Endothelial cell of umbilical vein (primary cell): ENCODE data around the gene UBR4. TPM values are rescaled to one million over a fixed set of nuclear protein-coding genes. Genes with fewer than 3 reads are reported as not detected.
A peak's percentile ranks its signal among the peaks of the same experiment; 100 is the strongest.

Experiments
- BruUV-seq: library from RNA; stranded (reverse); fragments of 400-500 nt; replicated peaks from 2 replicates; lab custom pipeline; 2021; lab: Mats Ljungman, UMichigan
- CTCF ChIA-PET: fragments of 300-600, 350-600 bp; sonication (Branson Sonifier 250); formaldehyde crosslinking; loops from one replicate; lab custom pipeline; 2021; ENCODE audit warnings: antibody characterized with exemption, inconsistent platforms; lab: Charles Lee
- POLR2A ChIA-PET: fragments of 300-600, 350-600 bp; sonication (Branson Sonifier 250); formaldehyde crosslinking; loops from one replicate; lab custom pipeline; 2021; ENCODE audit warnings: antibody characterized with exemption, inconsistent platforms; lab: Charles Lee
- DNase-seq: peaks from one replicate; pipeline ENCODE4 v3.0.0-alpha.2; 2011; ENCODE audit warnings: low read depth, low spot score
- FAIRE-seq: peaks from 2 replicates; lab custom pipeline; 2011; peaks lifted over from hg19 to GRCh38; lab: Jason Lieb, UNC
- H2AFZ ChIP-seq: 2 replicates; pipeline ENCODE4 v1.6.0; 2012; ENCODE audit warnings: low read depth, low read length, control low read depth, inconsistent platforms
- H3K27ac ChIP-seq: 2 replicates; pipeline ENCODE4 v1.5.1; 2011; ENCODE audit warnings: low read depth, mild to moderate bottlenecking, control low read depth, low read length, moderate library complexity; ENCODE audit not compliant: insufficient read depth
- H3K27me3 ChIP-seq, 2 experiments: 2 replicates each; pipeline versions ENCODE4 v1.6.0 to v1.6.1; 2011; ENCODE audit warnings: low read length in 2 of 2, mixed read lengths in 1 of 2; ENCODE audit not compliant: control insufficient read depth in 2 of 2, insufficient read depth in 2 of 2
- H3K36me3 ChIP-seq, 2 experiments: 2 replicates in 1 of 2; 3 replicates in 1 of 2; pipeline ENCODE4 v1.5.1; 2011; ENCODE audit warnings: low read length in 2 of 2, mild to moderate bottlenecking in 1 of 2, moderate library complexity in 1 of 2; ENCODE audit not compliant: control insufficient read depth in 2 of 2, insufficient read depth in 2 of 2; ENCODE audit errors: extremely low read depth in 1 of 2
- H3K4me1 ChIP-seq: 3 replicates; pipeline ENCODE4 v1.5.1; 2011; ENCODE audit warnings: mild to moderate bottlenecking, low read length; ENCODE audit not compliant: control insufficient read depth, insufficient read depth; ENCODE audit errors: extremely low read depth
- H3K4me2 ChIP-seq: 2 replicates; pipeline ENCODE4 v1.6.1; 2011; ENCODE audit warnings: low read length, control low read depth, mixed read lengths; ENCODE audit not compliant: insufficient read depth
- H3K4me3 ChIP-seq, 3 experiments: fragments of 200-600 bp in 1 of 3; sonication (generic), shearing (Covaris generic) in 1 of 3; replicated peaks in 1 of 3; 2 replicates each; pipeline ENCODE4 v1.5.1; 2011 to 2016; ENCODE audit warnings: control low read depth in 3 of 3, low read length in 3 of 3, mild to moderate bottlenecking in 2 of 3, inconsistent platforms in 1 of 3, low read depth in 1 of 3, moderate library complexity in 1 of 3; ENCODE audit not compliant: insufficient read depth in 1 of 3
- H3K79me2 ChIP-seq: 2 replicates; pipeline ENCODE4 v1.6.0; 2012; ENCODE audit warnings: low read length, inconsistent platforms; ENCODE audit not compliant: control insufficient read depth, insufficient read depth
- H3K9ac ChIP-seq: replicated peaks from 2 replicates; pipeline ENCODE3; 2011; ENCODE audit warnings: low read length, control low read depth; ENCODE audit not compliant: insufficient read depth; ENCODE audit errors: extremely low read depth
- H3K9me1 ChIP-seq: replicated peaks from 3 replicates; pipeline ENCODE4 v1.6.0; 2011; ENCODE audit warnings: mild to moderate bottlenecking, low read length; ENCODE audit not compliant: control insufficient read depth, insufficient read depth; ENCODE audit errors: extremely low read depth
- H3K9me3 ChIP-seq: replicated peaks from 2 replicates; pipeline ENCODE4 v1.5.1; 2012; ENCODE audit warnings: low read length, inconsistent platforms; ENCODE audit not compliant: control insufficient read depth, insufficient read depth
- H4K20me1 ChIP-seq: replicated peaks from 2 replicates; pipeline ENCODE3; 2011; ENCODE audit warnings: mild to moderate bottlenecking, low read length; ENCODE audit not compliant: control insufficient read depth, insufficient read depth; ENCODE audit errors: extremely low read depth
- FOS ChIP-seq: IDR thresholded peaks from 2 replicates; pipeline ENCODE4 v1.6.1; 2011; ENCODE audit warnings: mild to moderate bottlenecking, low read length, moderate library complexity, borderline replicate concordance; ENCODE audit not compliant: insufficient read depth
- MYC ChIP-seq: IDR thresholded peaks from one replicate; pipeline ENCODE4 v1.6.1; 2011; ENCODE audit warnings: mild to moderate bottlenecking, low read depth, low read length
- POLR2AphosphoS5 ChIP-seq: IDR thresholded peaks from 2 replicates; pipeline ENCODE4 v1.6.1; 2012; ENCODE audit warnings: low read depth, mild to moderate bottlenecking, control low read depth, low read length, moderate library complexity; ENCODE audit not compliant: insufficient read depth
- dilution Hi-C: fragments of 300-500 bp; cut with MboI; formaldehyde crosslinking; loops from one replicate; pipeline ENCODE4 v1.15.0; 2019; ENCODE audit warnings: low sequenced_read_pairs; ENCODE audit not compliant: extremely low pct_ligation_motif_present
- intact Hi-C: fragments of 100-400 bp; cut with micrococcal nuclease; formaldehyde crosslinking; loops from one replicate; pipeline ENCODE4 v1.10.0; 2022
- polyA plus RNA-seq, 4 experiments: library from polyadenylated mRNA; depleted of rRNA in 3 of 4; stranded (reverse) in 3 of 4; unstranded in 1 of 4; fragments of >200 nt; gene quantifications; 2 replicates each; pipeline versions ENCODE4 v1.2.1 to v1.2.3, GENCODE V29; 2011 to 2012; ENCODE audit warnings: missing spikeins in 1 of 4
- total RNA-seq: library from RNA; stranded (reverse); gene quantifications from 2 replicates; pipeline ENCODE4 v1.2.3, GENCODE V29; 2021
- TF ChIP-seq, protein P1 (sequence below), 2 donors: IDR thresholded peaks; 1 replicate in 1 of 2; 2 replicates in 1 of 2; pipeline ENCODE4 v1.5.1; 2011; ENCODE audit warnings: low read length in 2 of 2, mild to moderate bottlenecking in 2 of 2, moderate library complexity in 2 of 2, control low read depth in 1 of 2, inconsistent platforms in 1 of 2, low read depth in 1 of 2; ENCODE audit not compliant: insufficient read depth in 1 of 2; ENCODE audit errors: extremely low read depth in 1 of 2

UBR4 gene
- total and polyA plus RNA-seq, 2 donors (not counting 3 experiments of a cell fraction or from before 2014, with no cell fraction given), result 125 to 150 TPM

DNA sequence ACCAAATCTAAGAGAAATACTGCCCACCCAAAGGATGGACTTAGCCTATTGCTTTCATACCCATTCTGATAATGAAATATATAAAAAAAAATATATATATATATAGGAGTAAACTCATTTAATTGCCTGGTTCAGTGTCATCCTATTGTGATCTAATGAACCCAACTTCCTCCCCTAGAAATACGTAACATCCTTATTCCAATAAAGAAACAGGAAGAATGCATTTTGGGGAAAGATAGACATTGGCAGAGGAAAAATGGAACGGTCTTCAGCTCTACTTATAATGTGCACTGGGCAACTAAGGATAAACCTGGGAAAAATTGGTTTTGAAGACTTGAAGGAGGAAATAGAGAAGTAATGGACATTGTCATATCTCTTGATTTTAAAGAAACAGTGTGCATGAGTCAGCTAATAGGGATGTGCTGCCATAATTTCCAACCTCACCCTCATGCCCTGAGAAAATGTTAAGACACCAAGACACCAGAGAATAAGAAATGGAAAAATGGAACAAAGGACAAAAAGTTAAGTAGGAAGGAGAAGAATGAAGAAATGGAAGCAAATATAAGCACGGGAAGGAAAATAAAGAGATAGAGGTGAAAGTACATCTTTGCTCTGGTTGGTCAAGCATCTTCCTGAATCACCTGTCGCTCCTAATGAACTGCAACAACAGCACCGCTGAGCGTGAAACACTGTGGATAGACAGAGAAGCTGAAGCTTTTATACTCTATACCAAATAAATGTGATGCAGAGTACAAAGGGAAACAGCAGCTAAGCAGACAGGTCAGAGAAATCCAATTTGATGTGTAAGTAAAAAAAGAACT lies 5.4 kb downstream of the UBR4 start:
- Histone ChIP-seq H3K27me3 (no peaks in the 10 kb centered on the region), H3K79me2 (peaks cover 98% of the 10 kb centered on the region), H3K9me3 (no peaks in the 10 kb centered on the region), H3K9ac (no peak overlapping the region), H4K20me1 (peaks cover 8% of the 10 kb centered on the region), H3K27ac (peak overlapping the region; percentile 21), H2AFZ (no peak overlapping the region), H3K4me3 (no peak overlapping the region), H3K4me2 (peak overlapping the region; percentile 7), H3K4me1 (peaks cover 25% of the 10 kb centered on the region), H3K36me3 (peaks cover 0 to 3% of the 10 kb centered on the region in 2 experiments), H3K9me1 (no peaks in the 10 kb centered on the region)
- intact Hi-C loops, result no loop called here
- DNase-seq (no peak), FAIRE-seq (no peak)
- ChIA-PET POLR2A (interaction anchor here (0.7 kb wide), 1 partner anchor 763 kb away, joined by 7 read pairs; no protein-coding TSS in a partner anchor), CTCF (interaction anchor here (1.8 kb wide), 1 partner anchor 449 kb away, joined by 5 read pairs; no protein-coding TSS in a partner anchor)
- BruUV-seq, result no TSS peak
- dilution Hi-C loops, result no loop called here
- TF ChIP-seq, protein P1, sequence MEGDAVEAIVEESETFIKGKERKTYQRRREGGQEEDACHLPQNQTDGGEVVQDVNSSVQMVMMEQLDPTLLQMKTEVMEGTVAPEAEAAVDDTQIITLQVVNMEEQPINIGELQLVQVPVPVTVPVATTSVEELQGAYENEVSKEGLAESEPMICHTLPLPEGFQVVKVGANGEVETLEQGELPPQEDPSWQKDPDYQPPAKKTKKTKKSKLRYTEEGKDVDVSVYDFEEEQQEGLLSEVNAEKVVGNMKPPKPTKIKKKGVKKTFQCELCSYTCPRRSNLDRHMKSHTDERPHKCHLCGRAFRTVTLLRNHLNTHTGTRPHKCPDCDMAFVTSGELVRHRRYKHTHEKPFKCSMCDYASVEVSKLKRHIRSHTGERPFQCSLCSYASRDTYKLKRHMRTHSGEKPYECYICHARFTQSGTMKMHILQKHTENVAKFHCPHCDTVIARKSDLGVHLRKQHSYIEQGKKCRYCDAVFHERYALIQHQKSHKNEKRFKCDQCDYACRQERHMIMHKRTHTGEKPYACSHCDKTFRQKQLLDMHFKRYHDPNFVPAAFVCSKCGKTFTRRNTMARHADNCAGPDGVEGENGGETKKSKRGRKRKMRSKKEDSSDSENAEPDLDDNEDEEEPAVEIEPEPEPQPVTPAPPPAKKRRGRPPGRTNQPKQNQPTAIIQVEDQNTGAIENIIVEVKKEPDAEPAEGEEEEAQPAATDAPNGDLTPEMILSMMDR (IDR thresholded peaks at IDR 0.05; ENCODE audit: extremely low read depth in 1 of 2, insufficient read depth in 1 of 2, low read depth in 1 of 2, low read length in 2 of 2), result no peak
- TF ChIP-seq MYC (no peak), POLR2AphosphoS5 (no peak)

DNA sequence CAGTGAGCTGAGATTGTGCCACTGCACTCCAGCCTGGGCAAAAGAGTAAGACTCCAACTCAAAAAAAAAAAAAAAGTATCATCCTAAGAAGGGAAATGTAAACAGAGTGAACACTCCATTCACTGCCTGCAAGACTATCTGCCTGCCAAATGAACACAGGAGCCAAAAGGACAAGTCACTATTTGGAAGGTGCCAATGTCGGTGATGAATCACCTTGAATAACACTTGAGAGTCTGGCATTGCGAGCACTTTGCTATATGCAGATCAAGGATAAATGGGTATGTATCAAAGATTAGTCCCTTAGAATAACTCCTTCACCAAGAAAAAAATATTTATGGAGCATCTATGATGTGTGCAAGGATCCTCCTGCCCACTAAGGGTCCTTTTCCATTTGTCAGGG lies 6.6 kb downstream of the UBR4 start:
- Histone ChIP-seq H2AFZ (no peak overlapping the region), H3K27me3 (no peaks in the 10 kb centered on the region), H3K4me3 (no peak overlapping the region), H3K36me3 (peaks cover 4 to 15% of the 10 kb centered on the region in 2 experiments), H3K27ac (peak overlapping the region; percentile 8), H3K9me1 (no peaks in the 10 kb centered on the region), H4K20me1 (peaks cover 8% of the 10 kb centered on the region), H3K4me1 (peaks cover 22% of the 10 kb centered on the region), H3K4me2 (peak overlapping the region; percentile 8), H3K9me3 (no peaks in the 10 kb centered on the region), H3K79me2 (peaks cover 95% of the 10 kb centered on the region), H3K9ac (no peak overlapping the region)
- intact Hi-C loops, result no loop called here
- TF ChIP-seq FOS (peak; percentile 28), MYC (no peak)
- ChIA-PET POLR2A (no interaction called here), CTCF (interaction anchor here (1.1 kb wide), 1 partner anchor 46 kb away, joined by 3 read pairs; no protein-coding TSS in a partner anchor)
- BruUV-seq, result no TSS peak
- dilution Hi-C loops, result no loop called here
- DNase-seq (peak; percentile 53), FAIRE-seq (peak; percentile 8)
